H1 (cell line): ENCODE results near the gene MGLL. TPM values are rescaled to one million over a fixed set of nuclear protein-coding genes. Genes with fewer than 3 reads are reported as not detected.

ENCODE experiments used
- CTCF ChIA-PET: fragments of 300-600 bp; sonication (Branson Sonifier 250); formaldehyde crosslinking; loops from one replicate; lab custom pipeline; 2021; ENCODE audit not compliant: partially characterized antibody; lab: Charles Lee
- POLR2A ChIA-PET: fragments of 300-600 bp; sonication (Branson Sonifier 250); formaldehyde crosslinking; loops from one replicate; lab custom pipeline; 2021; ENCODE audit warnings: inconsistent platforms; ENCODE audit not compliant: partially characterized antibody; lab: Charles Lee
- DNase-seq, 2 experiments: peaks; one replicate each; pipeline versions ENCODE4 v3.0.0 to v3.0.0-alpha.2; 2010 to 2022; ENCODE audit warnings: low spot score in 2 of 2, low read depth in 1 of 2, mixed read lengths in 1 of 2
- FAIRE-seq: peaks from 2 replicates; lab custom pipeline; 2011; peaks lifted over from hg19 to GRCh38; lab: Jason Lieb, UNC
- H2AFZ ChIP-seq: 2 replicates; pipeline ENCODE4 v1.8.1; 2012; ENCODE audit warnings: low read length, inconsistent platforms
- H2AK5ac ChIP-seq: 2 replicates; pipeline ENCODE4 v1.6.1; 2013; ENCODE audit warnings: low read depth, low read length
- H2BK120ac ChIP-seq: replicated peaks from 2 replicates; pipeline ENCODE3; 2013; ENCODE audit warnings: low read depth, low read length, inconsistent platforms
- H2BK12ac ChIP-seq: 2 replicates; pipeline ENCODE4 v1.6.1; 2013; ENCODE audit warnings: low read depth, low read length
- H2BK15ac ChIP-seq: 2 replicates; pipeline ENCODE4 v1.6.1; 2013; ENCODE audit warnings: low read length
- H2BK20ac ChIP-seq: 2 replicates; pipeline ENCODE4 v1.6.1; 2013; ENCODE audit warnings: low read length
- H2BK5ac ChIP-seq: 2 replicates; pipeline ENCODE4 v1.6.1; 2013; ENCODE audit warnings: low read depth, low read length
- H3K14ac ChIP-seq: 2 replicates; pipeline ENCODE4 v1.6.1; 2013; ENCODE audit warnings: inconsistent platforms; ENCODE audit not compliant: insufficient read length
- H3K18ac ChIP-seq: 2 replicates; pipeline ENCODE4 v1.6.1; 2013; ENCODE audit warnings: low read length; ENCODE audit errors: extremely low read depth
- H3K23ac ChIP-seq: 2 replicates; pipeline ENCODE4 v1.6.1; 2013; ENCODE audit warnings: inconsistent platforms; ENCODE audit not compliant: insufficient read length
- H3K23me2 ChIP-seq: 2 replicates; pipeline ENCODE4 v1.6.1; 2013; ENCODE audit warnings: low read depth, low read length
- H3K27ac ChIP-seq: 2 replicates; pipeline ENCODE4 v1.6.1; 2011; ENCODE audit warnings: low read depth, low read length, inconsistent platforms
- H3K27me3 ChIP-seq, 4 experiments: replicated peaks in 1 of 4; 1 replicate in 1 of 4; 2 replicates in 3 of 4; pipeline versions ENCODE4 v1.6.1 to v1.8.1; 2011 to 2013; ENCODE audit warnings: low read length in 3 of 4, mild to moderate bottlenecking in 3 of 4, inconsistent platforms in 2 of 4, mixed read lengths in 2 of 4, moderate library complexity in 1 of 4; ENCODE audit not compliant: control insufficient read depth in 3 of 4, insufficient read depth in 3 of 4; ENCODE audit errors: extremely low read depth in 1 of 4
- H3K36me3 ChIP-seq, 4 experiments: 2 replicates each; pipeline versions ENCODE4 v1.6.1 to v1.8.1; 2011 to 2013; ENCODE audit warnings: mild to moderate bottlenecking in 4 of 4, low read length in 3 of 4, moderate library complexity in 2 of 4, control low read depth in 1 of 4, inconsistent platforms in 1 of 4; ENCODE audit not compliant: insufficient read depth in 4 of 4, control insufficient read depth in 2 of 4
- H3K4ac ChIP-seq: replicated peaks from 2 replicates; pipeline ENCODE3; 2013; ENCODE audit warnings: low read length, low read depth, mixed read lengths, inconsistent platforms; ENCODE audit not compliant: insufficient read length
- H3K4me1 ChIP-seq, 4 experiments: replicated peaks in 1 of 4; 1 replicate in 1 of 4; 2 replicates in 3 of 4; pipeline versions ENCODE4 v1.6.1 to v1.8.1; 2011 to 2013; ENCODE audit warnings: low read length in 3 of 4, inconsistent platforms in 2 of 4, mixed read lengths in 1 of 4; ENCODE audit not compliant: insufficient read depth in 4 of 4, control insufficient read depth in 3 of 4
- H3K4me2 ChIP-seq, 2 experiments: 2 replicates each; pipeline versions ENCODE4 v1.6.1 to v1.8.1; 2011 to 2013; ENCODE audit warnings: low read depth in 2 of 2, low read length in 2 of 2, control low read depth in 1 of 2, inconsistent platforms in 1 of 2, mild to moderate bottlenecking in 1 of 2; ENCODE audit not compliant: insufficient read depth in 1 of 2
- H3K4me3 ChIP-seq, 4 experiments: fragments of 200-600, 300-600 bp in 1 of 4; sonication (generic), shearing (Covaris generic), sonication (Bioruptor Twin) in 1 of 4; 2 replicates each; pipeline versions ENCODE4 v1.5.1 to v1.8.1; 2011 to 2016; ENCODE audit warnings: low read length in 4 of 4, low read depth in 3 of 4, control low read depth in 2 of 4, inconsistent platforms in 2 of 4, mild to moderate bottlenecking in 2 of 4, mixed read lengths in 1 of 4, moderate library complexity in 1 of 4; ENCODE audit not compliant: insufficient read depth in 2 of 4; ENCODE audit errors: extremely low read depth in 1 of 4
- H3K56ac ChIP-seq: replicated peaks from 2 replicates; pipeline ENCODE3; 2013; ENCODE audit warnings: low read depth, mild to moderate bottlenecking, mixed read lengths, low read length, inconsistent platforms; ENCODE audit not compliant: insufficient read length
- H3K79me1 ChIP-seq: 2 replicates; pipeline ENCODE4 v1.6.1; 2013; ENCODE audit warnings: low read depth, low read length, control low read depth
- H3K79me2 ChIP-seq, 2 experiments: 2 replicates each; pipeline versions ENCODE4 v1.6.1 to v1.8.1; 2012 to 2013; ENCODE audit warnings: low read length in 2 of 2, mild to moderate bottlenecking in 2 of 2, inconsistent platforms in 1 of 2; ENCODE audit not compliant: insufficient read depth in 2 of 2, control insufficient read depth in 1 of 2
- H3K9ac ChIP-seq, 4 experiments: replicated peaks in 1 of 4; 1 replicate in 1 of 4; 2 replicates in 3 of 4; pipeline versions ENCODE4 v1.6.1 to v1.8.1; 2011 to 2013; ENCODE audit warnings: low read depth in 3 of 4, low read length in 3 of 4, control low read depth in 2 of 4, mild to moderate bottlenecking in 2 of 4, moderate library complexity in 2 of 4, inconsistent platforms in 1 of 4; ENCODE audit errors: extremely low read depth in 1 of 4
- H3K9me3 ChIP-seq, 2 experiments: 2 replicates each; pipeline versions ENCODE4 v1.6.1 to v1.8.1; 2012 to 2013; ENCODE audit warnings: mild to moderate bottlenecking in 2 of 2, moderate library complexity in 2 of 2, control low read depth in 1 of 2, inconsistent platforms in 1 of 2, low read depth in 1 of 2, low read length in 1 of 2, mixed read lengths in 1 of 2; ENCODE audit not compliant: insufficient read depth in 2 of 2
- H4K20me1 ChIP-seq, 2 experiments: replicated peaks in 1 of 2; 2 replicates each; pipeline versions ENCODE3 to v1.8.1; 2011 to 2013; ENCODE audit warnings: inconsistent platforms in 2 of 2, low read length in 2 of 2, mild to moderate bottlenecking in 1 of 2; ENCODE audit not compliant: insufficient read depth in 2 of 2, control insufficient read depth in 1 of 2
- H4K5ac ChIP-seq: 2 replicates; pipeline ENCODE4 v1.6.1; 2013; ENCODE audit warnings: low read length, low read depth, mixed read lengths, inconsistent platforms; ENCODE audit not compliant: insufficient read length
- H4K8ac ChIP-seq: 2 replicates; pipeline ENCODE4 v1.8.0; 2013; ENCODE audit warnings: mild to moderate bottlenecking, moderate library complexity, low read length, inconsistent platforms; ENCODE audit not compliant: insufficient read depth; ENCODE audit errors: extremely low read depth
- H4K91ac ChIP-seq: replicated peaks from 2 replicates; pipeline ENCODE3; 2013; ENCODE audit warnings: low read length, mixed read lengths, inconsistent platforms; ENCODE audit not compliant: insufficient read length
- BRCA1 ChIP-seq: IDR thresholded peaks from 2 replicates; pipeline ENCODE4 v1.6.1; 2012; ENCODE audit warnings: low read depth, low read length, improper control_type of control experiment
- CBX8 ChIP-seq: fragments of 300-800, 300-1000 bp; sonication (generic); IDR thresholded peaks from 2 replicates; pipeline ENCODE4 v1.7.1; 2016; ENCODE audit warnings: low read depth, low read length, borderline replicate concordance
- FOSL1 ChIP-seq: IDR thresholded peaks from 2 replicates; pipeline ENCODE4 v1.6.1; 2011; ENCODE audit warnings: mild to moderate bottlenecking, low read depth, low read length, moderate library complexity; ENCODE audit not compliant: insufficient read depth
- JUND ChIP-seq: IDR thresholded peaks from 2 replicates; pipeline ENCODE4 v1.6.1; 2011; ENCODE audit warnings: mild to moderate bottlenecking, improper control_type of control experiment, low read length
- KDM1A ChIP-seq: fragments of 200-600, 300-600 bp; sonication (generic); IDR thresholded peaks from 2 replicates; pipeline ENCODE4 v1.7.1; 2016; ENCODE audit warnings: mild to moderate bottlenecking, low read length, borderline replicate concordance
- KDM4A ChIP-seq: IDR thresholded peaks from one replicate; pipeline ENCODE4 v1.7.1; 2012; ENCODE audit warnings: low read depth, mild to moderate bottlenecking, moderate library complexity, low read length, inconsistent platforms; ENCODE audit not compliant: severe bottlenecking
- NANOG ChIP-seq: IDR thresholded peaks from 2 replicates; pipeline ENCODE4 v1.6.1; 2011; ENCODE audit warnings: low read length, low read depth, mild to moderate bottlenecking, inconsistent platforms; ENCODE audit not compliant: insufficient read depth, poor library complexity, severe bottlenecking
- NRF1 ChIP-seq: IDR thresholded peaks from 2 replicates; pipeline ENCODE4 v1.6.1; 2011; ENCODE audit warnings: mild to moderate bottlenecking, low read depth, low read length, improper control_type of control experiment
- RAD21 ChIP-seq, 2 experiments: IDR thresholded peaks in 1 of 2; conservative IDR thresholded peaks in 1 of 2; 2 replicates each; pipeline ENCODE4 v1.6.1; 2011; ENCODE audit warnings: low read depth in 2 of 2, low read length in 2 of 2, improper control_type of control experiment in 1 of 2, inconsistent platforms in 1 of 2, mild to moderate bottlenecking in 1 of 2, moderate library complexity in 1 of 2
- SIN3A ChIP-seq, 2 experiments: IDR thresholded peaks in 1 of 2; conservative IDR thresholded peaks in 1 of 2; 2 replicates each; pipeline ENCODE4 v1.6.1; 2011 to 2012; ENCODE audit warnings: low read length in 2 of 2, improper control_type of control experiment in 1 of 2, low read depth in 1 of 2, mild to moderate bottlenecking in 1 of 2
- SRF ChIP-seq: IDR thresholded peaks from 2 replicates; pipeline ENCODE4 v1.6.1; 2011; ENCODE audit warnings: mild to moderate bottlenecking, low read depth, low read length, moderate library complexity
- TAF7 ChIP-seq: optimal IDR thresholded peaks from 2 replicates; pipeline ENCODE3; 2011; ENCODE audit warnings: low read depth, mild to moderate bottlenecking, inconsistent platforms, low read length, moderate library complexity, borderline replicate concordance
- TEAD4 ChIP-seq: IDR thresholded peaks from 2 replicates; pipeline ENCODE4 v1.6.1; 2012; ENCODE audit warnings: low read depth, low read length, inconsistent platforms, mixed read lengths
- WGBS, 2 experiments: shearing (Covaris generic) in 1 of 2; methylation state at CpG; one replicate each; pipeline versions ENCODE4 v1.1.6 to v1.1.7; 2013 to 2015; ENCODE audit warnings: low lambda C conversion rate in 2 of 2, mixed read lengths in 2 of 2, inconsistent platforms in 1 of 2, low coverage in 1 of 2, missing lambda C conversion rate in 1 of 2; ENCODE audit not compliant: insufficient replicate concordance in 2 of 2, insufficient coverage in 1 of 2, insufficient read length in 1 of 2; ENCODE audit errors: extremely low coverage in 1 of 2, missing lambda C conversion rate in 1 of 2; 5-methylcytosine and 5-hydroxymethylcytosine counted together
- polyA plus RNA-seq, 7 experiments: library from polyadenylated mRNA; depleted of rRNA in 3 of 7; stranded (reverse) in 5 of 7; unstranded in 2 of 7; fragments of >200 nt in 5 of 7; fragments of 200-250 nt in 2 of 7; gene quantifications; 1 replicate in 5 of 7; 2 replicates in 1 of 7; 4 replicates in 1 of 7; pipeline versions ENCODE4 v1.2.1 to v1.2.3, GENCODE V29; 2011 to 2013; ENCODE audit warnings: missing spikeins in 2 of 7, mixed read lengths in 2 of 7
- total RNA-seq: library from RNA; stranded (reverse); fragmentation: NEBNext Ultra II Directional; extraction: Animal tissue kit (Norgen Biotek cat#: 25700); gene quantifications from 2 replicates; pipeline ENCODE4 v1.2.1, GENCODE V29; 2021

MGLL gene
- total and polyA plus RNA-seq, 2 of the 8 experiments (the other 6 are each of a cell fraction or from before 2014, with no cell fraction given), result 0.05 to 0.34 TPM

DNA sequence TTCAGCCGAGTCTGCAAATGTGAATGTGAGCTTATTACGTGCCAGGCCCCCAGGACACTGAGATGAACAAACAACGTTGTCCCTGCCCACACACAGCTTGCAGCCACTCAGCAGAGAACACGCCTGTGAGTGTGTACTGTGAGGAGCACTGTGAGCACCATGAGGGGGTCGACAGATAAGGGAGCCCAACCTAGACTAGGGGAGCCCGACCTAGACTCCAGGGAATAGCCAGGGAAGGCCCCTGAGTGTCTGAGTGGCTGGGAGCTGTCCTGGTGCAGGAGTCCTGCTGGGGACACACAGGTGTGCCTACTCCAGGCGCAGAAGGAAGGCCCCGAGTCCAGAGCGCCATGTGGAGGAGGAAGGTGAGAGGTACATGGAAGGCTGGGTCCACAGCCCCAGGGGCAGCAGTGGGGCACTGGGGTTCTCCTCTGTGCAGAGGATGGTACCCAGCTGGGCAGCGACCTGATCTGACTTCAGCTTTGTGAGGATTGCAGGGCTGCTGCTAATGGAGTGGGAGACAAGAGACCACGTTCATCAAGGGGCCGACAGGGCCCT, 36.5 kb downstream of the MGLL start:
- H3K4me1 ChIP-seq, result no peaks in the 10 kb centered on the region; a peak in 1 of 7 replicates
- H3K4me2 ChIP-seq, result no peak overlapping the region
- no peak overlapping the region for H4K91ac ChIP-seq
- H2AFZ ChIP-seq, result no peak overlapping the region
- WGBS, 2 experiments, result 92% methylated on average over 9 of the region's 12 CpGs; no CpG with 5 or more reads in 1 of the 2 experiments
- ChIA-PET POLR2A (no interaction called here), CTCF (interaction anchor here (0.6 to 1.6 kb wide), 6 partner anchors 22 to 657 kb away, joined by 3 to 4 read pairs (median 3); no protein-coding TSS in a partner anchor)
- no peak overlapping the region for H2BK20ac ChIP-seq
- no peaks in the 10 kb centered on the region for H3K36me3 ChIP-seq
- no peak overlapping the region for H2BK5ac ChIP-seq
- H3K23me2 ChIP-seq, result no peaks in the 10 kb centered on the region
- H2AK5ac ChIP-seq, result no peak overlapping the region
- no peak overlapping the region for H3K9ac ChIP-seq
- DNase-seq (no peak), FAIRE-seq (no peak)
- no peak overlapping the region for H3K18ac ChIP-seq
- peaks cover 0 to 2% of the 10 kb centered on the region in 2 experiments for H4K20me1 ChIP-seq
- H2BK12ac ChIP-seq, result no peak overlapping the region
- H3K14ac ChIP-seq, result no peak overlapping the region
- H3K27me3 ChIP-seq, result no peaks in the 10 kb centered on the region
- no peak overlapping the region for H3K4ac ChIP-seq
- H3K23ac ChIP-seq, result no peak overlapping the region
- H4K5ac ChIP-seq, result no peak overlapping the region
- H3K79me1 ChIP-seq, result no peaks in the 10 kb centered on the region
- H2BK15ac ChIP-seq, result no peak overlapping the region
- H3K27ac ChIP-seq, result no peak overlapping the region
- H2BK120ac ChIP-seq, result no peak overlapping the region
- H3K56ac ChIP-seq, result no peak overlapping the region
- H3K79me2 ChIP-seq, result no peaks in the 10 kb centered on the region
- H4K8ac ChIP-seq, result no peak overlapping the region
- no peaks in the 10 kb centered on the region for H3K9me3 ChIP-seq
- no peak overlapping the region for H3K4me3 ChIP-seq
- TF ChIP-seq CBX8 (no peak), SIN3A (conservative IDR thresholded peaks at IDR 0.05 in 1 of 2, IDR thresholded peaks at IDR 0.05 in 1 of 2; ENCODE audit: low read depth in 1 of 2, low read length in 2 of 2) (no peak), JUND (no peak), KDM1A (no peak), TEAD4 (no peak), KDM4A (no peak), TAF7 (no peak), BRCA1 (no peak), RAD21 (IDR thresholded peaks at IDR 0.05 in 1 of 2, conservative IDR thresholded peaks at IDR 0.05 in 1 of 2; ENCODE audit: low read depth in 2 of 2, low read length in 2 of 2) (no peak), NRF1 (no peak), FOSL1 (no peak), NANOG (no peak), SRF (no peak)
